H9 (cell line): Measurements from ENCODE around the gene MAP7D3. TPM values are rescaled to one million over a fixed set of nuclear protein-coding genes. Genes with fewer than 3 reads are reported as not detected.

Experiments
- DNase-seq: peaks from one replicate; pipeline ENCODE4 v3.0.0-alpha.2; 2017
- H2AFZ ChIP-seq: one replicate; pipeline ENCODE4 v1.6.1; 2013; ENCODE audit warnings: mild to moderate bottlenecking, low read length, control low read depth, moderate library complexity
- H2AK5ac ChIP-seq: 2 replicates; pipeline ENCODE4 v1.6.1; 2013; ENCODE audit warnings: low read length, control low read depth, mixed read lengths; ENCODE audit not compliant: insufficient read length
- H2BK120ac ChIP-seq: one replicate; pipeline ENCODE4 v1.6.1; 2013; ENCODE audit warnings: low read depth, mild to moderate bottlenecking, low read length, control low read depth, inconsistent platforms; ENCODE audit not compliant: poor library complexity, severe bottlenecking
- H2BK12ac ChIP-seq: 2 replicates; pipeline ENCODE4 v1.6.1; 2013; ENCODE audit warnings: low read length, control low read depth, mixed read lengths, low read depth; ENCODE audit not compliant: insufficient read length
- H2BK15ac ChIP-seq: 2 replicates; pipeline ENCODE4 v1.6.1; 2013; ENCODE audit warnings: low read depth, low read length, control low read depth
- H2BK20ac ChIP-seq: one replicate; pipeline ENCODE4 v1.6.1; 2013; ENCODE audit warnings: low read depth, mild to moderate bottlenecking, low read length, control low read depth, inconsistent platforms; ENCODE audit not compliant: poor library complexity, severe bottlenecking
- H2BK5ac ChIP-seq: 2 replicates; pipeline ENCODE4 v1.6.1; 2013; ENCODE audit warnings: low read length, control low read depth, mixed read lengths; ENCODE audit not compliant: insufficient read length
- H3K14ac ChIP-seq: 2 replicates; pipeline ENCODE4 v1.6.1; 2013; ENCODE audit warnings: low read length, control low read depth; ENCODE audit not compliant: insufficient read depth
- H3K18ac ChIP-seq: 2 replicates; pipeline ENCODE4 v1.6.1; 2013; ENCODE audit warnings: low read depth, mild to moderate bottlenecking, mixed read lengths, low read length, control low read depth; ENCODE audit not compliant: insufficient read length
- H3K23ac ChIP-seq: 2 replicates; pipeline ENCODE4 v1.6.1; 2013; ENCODE audit warnings: low read length, control low read depth, mixed read lengths, low read depth; ENCODE audit not compliant: insufficient read length
- H3K23me2 ChIP-seq: 2 replicates; pipeline ENCODE4 v1.6.1; 2013; ENCODE audit warnings: low read depth, mild to moderate bottlenecking, mixed read lengths, low read length, control low read depth; ENCODE audit not compliant: insufficient read length, poor library complexity, severe bottlenecking
- H3K27ac ChIP-seq: 2 replicates; pipeline ENCODE4 v1.5.1; 2013; ENCODE audit warnings: low read length, control low read depth, mixed read lengths, low read depth; ENCODE audit not compliant: insufficient read length
- H3K27me3 ChIP-seq: 2 replicates; pipeline ENCODE4 v1.6.1; 2013; ENCODE audit warnings: low read length, control low read depth, inconsistent platforms; ENCODE audit not compliant: insufficient read depth
- H3K4ac ChIP-seq: 2 replicates; pipeline ENCODE4 v1.6.1; 2013; ENCODE audit warnings: low read depth, mild to moderate bottlenecking, control low read depth, inconsistent platforms, low read length, moderate library complexity
- H3K4me1 ChIP-seq: 2 replicates; pipeline ENCODE4 v1.6.1; 2013; ENCODE audit warnings: low read length, control low read depth, inconsistent platforms; ENCODE audit not compliant: insufficient read depth
- H3K4me2 ChIP-seq: 2 replicates; pipeline ENCODE4 v1.6.1; 2013; ENCODE audit warnings: low read length, control low read depth, mixed read lengths; ENCODE audit not compliant: insufficient read length, insufficient read depth
- H3K56ac ChIP-seq: 2 replicates; pipeline ENCODE4 v1.6.1; 2013; ENCODE audit warnings: low read depth, mild to moderate bottlenecking, mixed read lengths, low read length, control low read depth; ENCODE audit not compliant: insufficient read length
- H3K79me1 ChIP-seq: 2 replicates; pipeline ENCODE4 v1.6.1; 2013; ENCODE audit warnings: low read depth, mild to moderate bottlenecking, moderate library complexity, low read length, control low read depth, inconsistent platforms; ENCODE audit not compliant: insufficient read depth, poor library complexity, severe bottlenecking
- H3K79me2 ChIP-seq: 2 replicates; pipeline ENCODE4 v1.6.1; 2013; ENCODE audit warnings: low read length, control low read depth, inconsistent platforms; ENCODE audit not compliant: insufficient read depth
- H3K9ac ChIP-seq: 2 replicates; pipeline ENCODE4 v1.6.1; 2013; ENCODE audit warnings: low read length, control low read depth, mixed read lengths; ENCODE audit not compliant: insufficient read length; ENCODE audit errors: extremely low read depth
- H3K9me3 ChIP-seq: one replicate; pipeline ENCODE4 v1.6.1; 2013; ENCODE audit warnings: low read depth, low read length, inconsistent platforms; ENCODE audit not compliant: control insufficient read depth
- H3T11ph ChIP-seq: one replicate; pipeline ENCODE4 v1.6.1; 2013; ENCODE audit warnings: mild to moderate bottlenecking, low read length, control low read depth, inconsistent platforms
- H4K20me1 ChIP-seq: one replicate; pipeline ENCODE4 v1.6.1; 2013; ENCODE audit not compliant: control insufficient read depth, insufficient read length, insufficient read depth
- H4K5ac ChIP-seq: 2 replicates; pipeline ENCODE4 v1.6.1; 2013; ENCODE audit warnings: low read depth, mild to moderate bottlenecking, mixed read lengths, low read length, control low read depth; ENCODE audit not compliant: insufficient read length
- H4K8ac ChIP-seq: replicated peaks from 2 replicates; pipeline ENCODE4 v1.6.1; 2013; ENCODE audit warnings: low read length, control low read depth, mixed read lengths, low read depth; ENCODE audit not compliant: insufficient read length
- H4K91ac ChIP-seq: 2 replicates; pipeline ENCODE4 v1.6.1; 2013; ENCODE audit warnings: low read depth, mild to moderate bottlenecking, moderate library complexity, mixed read lengths, low read length, control low read depth; ENCODE audit not compliant: insufficient read length
- H3K27ac Mint-ChIP-seq, 3 experiments: 2 replicates in 2 of 3; 3 replicates in 1 of 3; pipeline ENCODE4 v1.8.0; 2020 to 2021; ENCODE audit warnings: mixed read lengths in 3 of 3, mild to moderate bottlenecking in 1 of 3, moderate library complexity in 1 of 3
- H3K27me3 Mint-ChIP-seq: 2 replicates; pipeline ENCODE4 v1.8.0; 2021; ENCODE audit warnings: low read depth, mild to moderate bottlenecking, moderate library complexity, mixed read lengths
- H3K36me3 Mint-ChIP-seq, 3 experiments: 2 replicates in 2 of 3; 3 replicates in 1 of 3; pipeline ENCODE4 v1.8.0; 2020 to 2021; ENCODE audit warnings: low read depth in 3 of 3, mixed read lengths in 3 of 3; ENCODE audit not compliant: insufficient read depth in 1 of 3
- H3K4me1 Mint-ChIP-seq, 2 experiments: 2 replicates each; pipeline ENCODE4 v1.8.0; 2020; ENCODE audit warnings: mixed read lengths in 2 of 2
- H3K4me3 Mint-ChIP-seq, 2 experiments: 2 replicates in 1 of 2; 3 replicates in 1 of 2; pipeline ENCODE4 v1.8.0; 2020 to 2021; ENCODE audit warnings: mild to moderate bottlenecking in 2 of 2, mixed read lengths in 2 of 2, moderate library complexity in 1 of 2
- H3K9me3 Mint-ChIP-seq, 2 experiments: 2 replicates in 1 of 2; 3 replicates in 1 of 2; pipeline ENCODE4 v1.8.0; 2020; ENCODE audit warnings: mild to moderate bottlenecking in 2 of 2, mixed read lengths in 2 of 2, moderate library complexity in 1 of 2
- CTCF ChIP-seq: fragments of 200-600 bp; sonication (generic); conservative IDR thresholded peaks from 3 replicates; pipeline ENCODE4 v1.8.0; 2021; ENCODE audit warnings: antibody characterized with exemption, mild to moderate bottlenecking
- WGBS: extraction: QIAGEN DNeasy Blood & Tissue Kit; methylation state at CpG from one replicate; pipeline ENCODE4 v1.1.7; 2013; ENCODE audit warnings: missing lambda C conversion rate, low lambda C conversion rate, mixed read lengths; ENCODE audit not compliant: insufficient read length; ENCODE audit errors: extremely low coverage; 5-methylcytosine and 5-hydroxymethylcytosine counted together
- total RNA-seq: library from RNA; stranded (reverse); gene quantifications from 2 replicates; pipeline ENCODE4 v1.2.1, GENCODE V29; 2021

Gene MAP7D3
- total RNA-seq, 1 experiment from 2014 or later, result 15.2 TPM

DNA sequence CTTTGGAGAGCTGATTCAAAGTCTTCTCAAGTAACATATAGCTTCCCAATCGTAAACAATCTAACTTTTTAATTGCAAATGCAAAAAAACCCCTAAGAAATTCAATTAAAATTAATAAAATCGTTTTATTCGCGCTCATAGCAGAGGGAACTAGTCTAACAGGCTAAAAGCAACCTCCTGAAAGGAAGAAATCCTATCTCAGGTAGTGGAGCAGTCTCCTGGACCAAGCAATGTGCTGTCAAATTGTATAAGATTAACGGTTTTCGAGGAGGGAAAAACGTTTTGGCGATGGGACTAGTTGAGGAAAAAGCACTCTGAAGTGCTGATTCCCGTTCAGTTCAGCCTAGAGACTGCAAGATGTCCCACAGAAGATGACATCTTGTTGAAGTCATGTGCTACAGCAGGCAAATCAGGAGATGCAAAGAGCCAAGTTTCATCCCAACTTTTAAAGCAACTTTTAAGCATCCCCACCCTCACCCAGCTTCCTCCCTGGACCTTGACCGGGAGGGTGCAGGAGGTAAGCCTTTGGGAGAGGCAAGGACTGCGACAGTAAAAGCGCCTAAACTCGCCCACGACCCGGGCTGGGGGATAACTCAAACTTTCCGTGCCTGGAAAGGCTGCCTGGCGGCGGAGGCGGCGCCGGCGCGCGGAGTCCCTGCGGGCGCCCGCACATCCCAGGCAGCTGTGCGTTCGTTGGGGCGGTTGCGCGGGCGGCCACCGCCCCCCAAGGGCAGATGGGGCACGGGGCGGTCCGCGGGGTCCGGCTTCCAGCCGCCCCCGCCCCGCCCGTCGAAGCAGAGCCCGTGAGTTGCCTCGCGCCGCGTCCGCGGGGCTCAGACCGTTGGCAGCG, 784 bp downstream of the MAP7D3 start:
- Histone ChIP-seq H3K4me2 (peak overlapping the region; percentile 59), H4K5ac (no peak overlapping the region), H2AK5ac (no peak overlapping the region), H3K27me3 (no peaks in the 10 kb centered on the region), H2BK5ac (no peak overlapping the region), H3K23ac (no peak overlapping the region), H2BK20ac (no peak overlapping the region), H4K20me1 (no peaks in the 10 kb centered on the region), H4K8ac (no peak overlapping the region), H3K14ac (no peak overlapping the region), H3K9ac (peak overlapping the region; percentile 68), H2BK120ac (no peak overlapping the region), H2BK12ac (no peak overlapping the region), H3K27ac (no peak overlapping the region), H3K79me1 (no peaks in the 10 kb centered on the region), H3K4ac (no peak overlapping the region), H3K18ac (no peak overlapping the region), H3K9me3 (no peaks in the 10 kb centered on the region), H4K91ac (no peak overlapping the region), H3K23me2 (peaks cover 3% of the 10 kb centered on the region), H3K79me2 (no peaks in the 10 kb centered on the region), H3K4me1 (no peaks in the 10 kb centered on the region), H2AFZ (no peak overlapping the region), H3T11ph (no peak overlapping the region), H2BK15ac (no peak overlapping the region), H3K56ac (no peak overlapping the region)
- Mint-ChIP-seq H3K36me3 (no peaks in the 10 kb centered on the region; a peak in 2 of 7 replicates), H3K27me3 (no peaks in the 10 kb centered on the region; the same call in 1 of the 2 replicates), H3K9me3 (peaks cover 35 to 45% of the 10 kb centered on the region in 2 experiments), H3K27ac (no peak overlapping the region), H3K4me1 (peaks cover 11 to 16% of the 10 kb centered on the region in 2 experiments), H3K4me3 (peak overlapping the region; percentile 70 to 84)
- DNase-seq, result no peak
- TF ChIP-seq CTCF, result no peak
- WGBS, result 100% methylated on average over 1 of the region's 53 CpGs
